GM18519 (cell line): ENCODE results near the gene KRTAP5-9.
"Not testable (repeated sequence)": the region's sequence is repeated elsewhere in the genome, so short reads cannot be mapped to it uniquely, and the experiment has no call there.

Experiments
- ATAC-seq: cut with Tn5 transposase; IDR thresholded peaks from one replicate; pipeline ENCODE4 v1.9.1; 2021; ENCODE audit warnings: mild to moderate bottlenecking, moderate library complexity; ENCODE audit not compliant: unreplicated experiment, low FRiP score

The KRTAP5-9 gene

DNA sequence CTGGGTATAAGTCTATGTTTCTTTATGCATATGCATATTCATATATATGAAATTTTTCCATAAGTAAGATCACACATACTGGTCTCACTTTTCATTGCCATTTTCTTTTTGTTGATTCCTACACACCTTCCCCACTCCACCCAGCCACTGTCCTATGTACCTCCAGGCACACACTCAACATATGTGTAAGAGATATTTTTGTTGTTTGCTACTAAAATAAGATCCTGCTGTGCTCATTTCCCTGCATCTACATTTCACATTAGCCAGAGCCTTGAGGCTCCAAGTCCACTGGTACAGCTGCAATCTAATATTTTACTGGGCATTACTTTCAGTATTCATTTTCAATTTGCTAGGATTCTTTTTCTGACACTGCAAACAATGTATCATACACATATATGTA is 9.0 kb downstream of the KRTAP5-9 start:
- ATAC-seq: no peak

GRCh38 chr11:71558996-71559395 is 10.8 kb downstream of the KRTAP5-9 start:
- no peak for ATAC-seq

DNA sequence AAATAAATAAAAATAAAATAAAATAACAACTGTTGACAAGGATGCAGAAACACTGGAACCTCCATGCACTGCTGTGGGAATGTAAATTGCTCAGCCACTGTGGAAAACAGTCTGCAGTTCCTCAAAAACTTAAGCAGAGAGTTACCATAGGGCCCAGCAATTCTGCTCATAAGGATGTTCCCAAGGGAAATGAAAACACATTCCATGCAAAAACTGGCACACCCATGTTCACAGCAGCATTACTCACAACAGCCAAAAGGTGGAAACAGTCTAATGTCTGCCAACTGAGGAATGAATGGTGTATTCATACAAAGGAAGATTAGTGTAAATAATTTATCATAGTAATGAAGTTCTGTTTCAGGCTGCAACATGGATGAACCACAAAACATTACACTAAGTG is 13.9 kb downstream of the KRTAP5-9 start:
- no peak for ATAC-seq

DNA sequence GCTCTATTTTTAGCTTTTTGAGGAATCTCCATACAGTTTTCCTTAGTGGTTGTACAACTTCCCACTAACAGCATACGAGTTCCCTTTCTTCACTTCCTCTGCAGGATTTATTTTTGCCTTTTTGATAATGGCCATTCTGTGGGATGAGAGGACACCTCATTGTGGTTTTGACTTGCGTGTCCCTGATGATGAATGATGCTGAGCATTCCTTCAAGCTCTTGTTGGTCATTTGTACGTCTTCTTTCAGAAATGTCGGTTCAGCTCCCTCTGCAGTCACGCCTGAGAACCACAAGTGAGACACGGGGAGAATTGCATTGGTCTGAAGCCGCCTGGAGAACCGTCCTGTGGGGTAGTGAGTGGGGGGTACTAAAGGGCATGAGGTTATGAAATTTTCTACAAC is 15.2 kb downstream of the KRTAP5-9 start:
- no peak for ATAC-seq

DNA sequence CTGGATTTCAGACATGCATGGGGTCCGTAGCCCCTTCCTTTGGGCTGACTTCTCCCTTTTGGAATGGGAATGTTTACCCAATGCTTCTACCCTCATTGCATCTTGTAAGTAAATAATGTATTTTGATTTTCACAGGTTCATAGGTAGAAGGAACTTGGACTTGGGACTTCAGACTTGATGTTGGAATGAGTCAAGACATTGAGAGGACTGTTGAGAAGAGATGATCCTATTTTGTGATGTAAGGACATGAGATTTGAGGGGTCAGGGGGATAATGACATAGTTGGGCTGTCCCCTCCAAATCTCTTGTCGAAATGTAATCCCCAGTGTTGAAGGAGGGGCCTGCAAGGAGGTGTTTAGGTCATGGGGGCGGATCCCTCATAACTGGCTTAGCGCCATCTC is 16.2 kb downstream of the KRTAP5-9 start:
- ATAC-seq: no peak

- no peak for ATAC-seq
These were observed 17.0 kb downstream of the KRTAP5-9 start, which contains the start of gene KRTAP5-10 for GRCh38 chr11:71565263-71565662. TSS of gene KRTAP5-10 (plus strand) at chr11:71565563. CDS start at chr11:71565588, 25 bp downstream.

DNA sequence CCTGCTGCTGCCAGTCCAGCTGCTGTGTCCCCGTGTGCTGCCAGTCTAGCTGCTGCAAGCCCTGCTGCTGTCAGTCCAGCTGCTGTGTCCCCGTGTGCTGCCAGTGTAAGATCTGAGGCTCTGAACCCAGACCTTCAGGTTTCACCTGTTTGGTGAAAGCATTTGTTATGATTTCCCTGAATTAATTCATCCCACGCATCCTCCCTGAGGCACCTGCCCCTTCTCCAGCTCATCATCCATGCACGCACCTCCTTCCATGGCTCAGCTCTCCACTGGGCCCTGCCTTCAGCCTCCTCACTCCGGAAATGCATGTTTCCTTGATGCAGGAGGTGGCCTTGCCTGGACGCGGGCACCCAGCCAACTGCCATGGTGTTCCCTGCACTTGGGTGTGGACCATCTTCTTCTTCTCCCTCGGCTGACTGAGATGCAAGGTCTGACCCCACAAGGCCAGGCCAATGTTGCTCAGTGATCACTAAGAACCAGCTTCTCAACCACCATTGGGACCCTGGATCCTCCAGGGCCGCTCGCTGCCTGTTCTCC is 17.9 kb downstream of the KRTAP5-9 start:
- ATAC-seq: no peak

DNA sequence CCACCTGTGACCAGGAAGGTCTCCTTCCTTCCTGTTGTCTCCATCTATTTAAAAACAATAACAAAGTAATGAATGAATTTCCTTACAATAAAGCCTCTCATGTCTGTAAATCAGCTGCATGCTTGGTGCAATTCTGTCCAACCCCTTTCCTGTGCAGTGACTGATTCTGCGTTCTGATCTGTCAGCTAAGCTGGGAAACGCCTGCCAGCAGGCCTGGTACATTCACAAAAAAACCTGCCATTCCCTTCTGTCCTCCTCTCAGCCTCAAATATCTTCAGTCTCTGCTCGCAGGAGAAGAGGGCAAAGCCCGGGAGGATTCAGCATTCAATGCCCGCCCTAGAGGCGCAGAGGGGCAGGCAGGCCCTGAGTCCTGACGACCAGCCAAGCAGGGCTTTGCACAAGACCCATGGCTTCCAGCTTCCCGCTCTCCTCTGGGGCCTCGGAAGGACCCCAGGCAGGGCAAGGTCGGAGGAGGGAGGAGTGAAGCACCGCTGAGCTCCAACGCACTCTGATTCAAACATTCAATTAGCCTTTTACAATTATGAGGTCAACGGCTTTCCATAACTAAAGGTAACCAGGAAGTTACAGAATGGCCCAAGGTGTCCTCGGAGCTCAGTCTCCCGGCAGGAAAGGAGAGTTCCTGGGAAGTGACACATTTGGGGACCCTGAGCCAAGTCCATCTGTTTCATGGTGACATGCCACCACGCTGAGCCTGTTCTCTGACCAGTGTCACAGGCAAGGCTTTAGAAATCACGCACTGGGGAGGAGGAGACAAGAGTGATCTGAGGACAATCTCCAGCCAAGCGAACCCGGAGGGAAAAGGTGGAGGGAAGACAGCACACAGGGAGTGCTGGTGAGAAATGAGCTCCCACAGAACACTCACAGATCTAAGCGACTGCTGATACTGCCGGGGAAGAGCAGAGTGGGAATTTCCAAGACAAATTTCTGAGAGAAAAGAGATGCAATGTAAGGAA is 18.7 kb downstream of the KRTAP5-9 start:
- ATAC-seq: not testable (repeated sequence)

DNA sequence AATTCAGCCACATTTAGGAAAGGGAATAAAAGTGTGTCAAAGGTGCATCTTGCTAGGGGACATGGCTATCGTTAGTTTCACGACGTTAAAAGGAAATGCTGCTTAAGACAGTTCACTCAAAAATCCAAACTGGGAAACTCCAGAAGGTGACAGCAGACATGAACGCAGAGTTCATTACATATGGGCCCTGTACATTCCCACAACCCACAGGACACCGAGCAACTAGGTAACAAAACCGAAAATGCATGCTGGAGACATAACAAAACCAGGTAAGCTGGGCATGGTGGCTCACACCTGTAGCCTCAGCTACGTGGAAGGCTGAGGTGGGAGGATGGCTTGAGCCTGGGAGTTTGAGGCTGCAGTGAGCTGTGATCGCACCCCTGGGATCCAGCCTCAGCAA is 19.4 kb downstream of the KRTAP5-9 start:
- ATAC-seq: not testable (repeated sequence)

DNA sequence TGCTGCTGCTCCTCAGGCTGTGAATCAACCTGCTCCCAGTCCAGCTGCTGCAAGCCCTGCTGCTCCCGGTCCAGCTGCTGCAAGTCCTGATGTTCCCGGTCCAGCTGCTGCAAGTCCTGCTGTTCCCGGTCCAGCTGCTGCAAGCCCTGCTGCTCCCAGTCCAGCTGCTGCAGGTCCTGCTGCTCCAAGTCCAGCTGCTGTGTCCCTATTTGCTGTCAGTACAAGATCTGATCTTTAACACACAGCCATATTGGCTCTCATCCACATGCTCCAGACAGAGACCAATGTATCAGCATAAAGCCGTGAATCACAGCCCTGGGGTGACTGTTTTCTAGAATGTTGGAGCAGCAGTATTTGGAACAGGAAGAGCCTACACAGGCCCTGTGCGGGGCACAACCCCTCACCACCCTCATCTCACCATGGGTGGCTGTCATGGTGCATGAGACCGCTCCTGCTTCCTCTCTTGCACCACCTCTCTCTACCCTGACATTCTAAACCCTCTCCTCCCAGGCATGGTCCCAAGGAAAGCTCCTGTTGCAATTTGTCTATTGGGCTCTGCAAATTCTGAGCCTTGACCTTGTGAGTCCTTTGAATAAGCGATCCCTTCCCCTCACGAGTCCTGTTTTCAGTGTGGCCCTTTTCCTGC is 20.6 kb downstream of the KRTAP5-9 start:
- ATAC-seq: no peak

DNA sequence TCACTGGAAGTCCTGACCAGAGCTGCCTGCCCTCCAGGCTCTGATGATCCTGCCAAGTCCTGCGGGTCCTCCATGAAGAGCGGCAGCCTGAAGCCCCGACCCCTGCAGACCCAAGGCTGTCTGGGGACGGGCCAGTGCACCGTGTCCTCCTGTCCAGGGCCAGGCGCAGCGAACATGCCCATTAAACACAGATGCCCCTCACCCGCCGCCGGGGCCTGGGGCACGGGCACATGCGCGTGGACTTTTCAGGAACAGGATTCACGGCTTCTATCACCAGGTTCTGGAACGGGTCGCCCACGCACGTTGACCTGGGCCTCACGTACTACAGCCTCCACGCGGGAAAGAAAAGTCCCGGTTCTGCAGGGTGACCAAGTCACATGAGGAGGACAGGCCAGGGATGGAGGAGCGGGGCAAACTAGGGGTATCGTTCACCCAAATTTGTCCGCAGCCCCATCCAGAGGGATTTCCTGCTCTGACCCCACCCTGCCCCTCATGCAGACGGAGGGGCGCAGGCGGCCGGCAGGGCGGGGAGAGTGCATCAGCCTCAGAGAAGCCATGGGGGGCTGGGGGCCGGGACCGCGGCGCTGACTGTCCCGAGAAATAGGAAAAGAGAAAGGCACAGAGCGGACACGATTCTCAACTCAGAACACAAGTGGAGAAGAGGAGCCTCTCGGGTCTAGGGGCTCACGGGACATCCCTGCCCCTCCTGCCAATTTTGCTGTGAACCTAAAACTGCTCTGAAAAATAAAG is 23.1 kb downstream of the KRTAP5-9 start:
- ATAC-seq: not testable (repeated sequence)

- ATAC-seq: no peak
These were observed 24.6 kb downstream of the KRTAP5-9 start for GRCh38 chr11:71572811-71573210.

DNA sequence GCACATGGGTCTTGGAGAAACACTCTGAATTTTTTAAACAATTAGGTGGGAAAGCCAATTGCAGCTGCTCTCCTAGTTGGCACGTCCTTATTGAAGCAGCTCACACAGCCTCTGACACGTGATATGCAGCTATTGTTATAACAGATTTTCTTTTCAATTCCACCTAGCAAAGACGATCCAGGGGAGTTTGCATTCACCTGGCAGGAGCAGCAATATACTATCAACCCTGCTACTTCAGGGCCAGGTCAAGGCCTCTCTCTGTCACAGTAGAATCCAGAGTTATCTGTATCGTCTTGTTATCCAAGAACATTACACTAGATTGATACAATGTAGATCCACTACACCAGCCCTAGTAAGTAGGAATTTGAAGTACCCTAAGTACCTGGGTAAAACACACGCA is 26.2 kb downstream of the KRTAP5-9 start:
- no peak for ATAC-seq

GRCh38 chr11:71575723-71576424 is 27.7 kb downstream of the KRTAP5-9 start:
- no peak for ATAC-seq

DNA sequence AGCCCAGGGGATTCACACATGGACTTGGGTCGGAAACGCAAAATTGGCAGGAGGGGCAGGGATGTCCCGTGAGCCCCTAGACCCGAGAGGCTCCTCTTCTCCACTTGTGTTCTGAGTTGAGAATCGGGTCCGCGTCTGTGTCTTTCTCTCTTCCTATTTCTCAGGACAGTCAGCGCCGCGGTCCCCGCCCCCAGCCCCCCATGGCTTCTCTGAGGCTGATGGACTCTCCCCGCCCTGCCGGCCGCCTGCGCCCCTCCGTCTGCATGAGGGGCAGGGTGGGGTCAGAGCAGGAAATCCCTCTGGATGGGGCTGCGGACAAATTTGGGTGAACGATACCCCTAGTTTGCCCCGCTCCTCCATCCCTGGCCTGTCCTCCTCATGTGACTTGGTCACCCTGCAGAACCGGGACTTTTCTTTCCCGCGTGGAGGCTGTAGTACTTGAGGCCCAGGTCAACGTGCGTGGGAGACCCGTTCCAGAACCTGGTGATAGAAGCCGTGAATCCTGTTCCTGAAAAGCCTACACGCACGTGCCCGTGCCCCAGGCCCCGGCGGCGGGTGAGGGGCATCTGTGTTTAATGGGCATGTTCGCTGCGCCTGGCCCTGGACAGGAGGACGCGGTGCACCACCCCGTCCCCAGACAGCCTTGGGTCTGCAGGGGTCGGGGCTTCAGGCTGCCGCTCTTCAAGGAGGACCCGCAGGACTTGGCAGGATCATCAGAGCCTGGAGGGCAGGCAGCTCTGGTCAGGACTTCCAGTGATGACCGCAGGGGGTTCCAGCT is 28.7 kb downstream of the KRTAP5-9 start:
- not testable (repeated sequence) for ATAC-seq

GRCh38 chr11:71577469-71578004 is 29.3 kb downstream of the KRTAP5-9 start:
- no peak for ATAC-seq

DNA sequence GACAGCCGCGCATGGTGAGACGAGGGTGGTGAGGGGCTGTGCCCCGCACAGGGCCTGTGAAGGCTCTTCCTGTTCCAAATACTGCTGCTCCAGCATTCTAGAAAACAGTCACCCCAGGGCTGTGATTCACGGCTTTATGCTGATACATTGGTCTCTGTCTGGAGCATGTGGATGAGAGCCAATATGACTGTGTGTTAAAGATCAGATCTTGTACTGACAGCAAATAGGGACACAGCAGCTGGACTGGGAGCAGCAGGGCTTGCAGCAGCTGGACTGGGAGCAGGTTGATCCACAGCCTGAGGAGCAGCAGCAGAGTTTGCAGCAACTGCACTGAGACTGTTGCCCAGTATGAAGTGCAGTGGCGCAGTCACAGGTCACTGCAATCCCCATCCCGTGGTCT is 31.3 kb downstream of the KRTAP5-9 start:
- not testable (repeated sequence) for ATAC-seq

DNA sequence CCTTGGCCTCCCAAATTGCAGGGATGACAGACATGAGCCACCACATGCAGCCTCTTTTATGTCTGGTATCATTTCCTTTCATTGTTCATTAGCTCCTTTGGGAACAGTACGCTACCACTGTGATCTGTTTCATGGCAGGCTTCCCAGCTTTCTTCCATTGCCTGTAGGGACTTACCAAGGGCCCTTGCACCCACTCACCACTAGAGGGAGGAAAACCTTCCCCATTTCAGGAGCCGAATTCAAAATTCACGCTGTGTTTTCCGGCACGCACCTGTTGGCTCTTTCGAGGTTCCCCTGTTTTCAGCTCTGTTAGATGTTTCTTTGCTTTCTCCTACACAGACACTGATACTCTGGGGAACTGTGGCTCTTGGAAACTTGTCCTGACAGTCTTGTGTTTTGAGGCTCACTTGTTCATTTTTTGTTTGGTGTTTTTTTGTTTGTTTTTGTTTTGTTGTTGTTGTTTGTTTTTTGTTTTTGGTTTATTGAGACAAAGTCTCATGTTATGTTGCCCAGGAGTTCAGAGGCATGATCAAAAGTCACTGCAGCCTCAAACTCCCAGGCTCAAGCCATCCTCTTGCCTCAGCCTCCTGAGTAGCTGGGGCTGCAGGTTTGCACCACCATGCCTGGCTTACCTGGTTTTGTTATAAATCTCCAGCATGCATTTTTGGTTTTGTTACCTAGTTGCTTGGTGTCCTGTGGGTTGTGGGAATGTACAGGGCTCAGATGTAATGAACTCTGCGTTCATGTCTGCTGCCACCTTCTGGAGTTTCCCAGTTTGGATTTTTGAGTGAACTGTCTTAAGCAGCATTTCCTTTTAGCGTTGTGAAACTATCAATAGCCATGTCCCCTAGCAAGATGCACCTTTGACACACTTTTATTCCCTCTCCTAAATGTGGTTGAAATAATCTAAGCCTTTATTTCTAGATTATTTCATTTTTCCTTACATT is 32.1 kb downstream of the KRTAP5-9 start:
- ATAC-seq: no peak
